Esophagus squamous epithelium (tissue), 4 donors: ENCODE measurements around the gene FADS3.

ENCODE experiments used
- CTCF ChIP-seq, 6 experiments: fragments of 450-650 bp in 4 of 6; fragments of 200-600 bp in 2 of 6; sonication (generic) in 2 of 6; IDR thresholded peaks; one replicate each; pipeline ENCODE4 v1.5.1; 2016 to 2019; ENCODE audit warnings: antibody characterized with exemption in 6 of 6, mild to moderate bottlenecking in 4 of 6, moderate library complexity in 4 of 6
- POLR2A ChIP-seq, 4 donors: fragments of 450-650 bp; IDR thresholded peaks; one replicate each; pipeline ENCODE4 v1.6.1; 2017; ENCODE audit warnings: antibody characterized with exemption in 4 of 4, mild to moderate bottlenecking in 4 of 4, moderate library complexity in 3 of 4

GRCh38 chr11:61860054-61860903, 31.1 kb downstream of the FADS3 start:
- no peak for TF ChIP-seq CTCF (IDR thresholded peaks at IDR 0.05)
- TF ChIP-seq POLR2A (IDR thresholded peaks at IDR 0.05): no peak
